Smooth muscle cell (in vitro differentiated cells): ENCODE measurements around the gene KAT2A. TPM values are rescaled to one million over a fixed set of nuclear protein-coding genes. Genes with fewer than 3 reads are reported as not detected.

Experiments
- DNase-seq: peaks from one replicate; lab custom pipeline; 2025; ENCODE audit not compliant: unreplicated experiment; lab: John Stamatoyannopoulos, UW
- H2AFZ ChIP-seq: fragments of 200-600 bp; sonication (generic); 2 replicates; pipeline ENCODE4 v1.6.0; 2016; ENCODE audit warnings: antibody characterized with exemption, low read depth, mild to moderate bottlenecking
- H3F3A ChIP-seq: fragments of 200-600 bp; sonication (generic); 2 replicates; pipeline ENCODE4 v1.6.0; 2017; ENCODE audit warnings: antibody characterized with exemption, low read depth
- H3K27ac ChIP-seq: fragments of 200-600 bp; sonication (generic); 2 replicates; pipeline ENCODE4 v1.5.1; 2016; ENCODE audit warnings: low read depth, mild to moderate bottlenecking
- H3K27me3 ChIP-seq: fragments of 200-600 bp; sonication (generic); 2 replicates; pipeline ENCODE4 v1.6.1; 2016; ENCODE audit warnings: low read depth, mild to moderate bottlenecking
- H3K36me3 ChIP-seq: fragments of 200-600 bp; sonication (generic); 2 replicates; pipeline ENCODE4 v1.5.1; 2016; ENCODE audit warnings: low read depth
- H3K4me1 ChIP-seq: fragments of 200-600 bp; sonication (generic); 2 replicates; pipeline ENCODE4 v1.5.1; 2016; ENCODE audit warnings: low read depth
- H3K4me2 ChIP-seq: fragments of 200-600 bp; sonication (generic); 2 replicates; pipeline ENCODE4 v1.6.0; 2016; ENCODE audit warnings: mild to moderate bottlenecking
- H3K4me3 ChIP-seq: fragments of 200-600 bp; sonication (generic); 2 replicates; pipeline ENCODE4 v1.5.1; 2016; ENCODE audit warnings: mild to moderate bottlenecking
- H3K79me2 ChIP-seq: fragments of 200-600 bp; sonication (generic); 2 replicates; pipeline ENCODE4 v1.6.0; 2016; ENCODE audit warnings: low read depth, mild to moderate bottlenecking
- H3K9ac ChIP-seq: fragments of 200-600 bp; sonication (generic); 2 replicates; pipeline ENCODE4 v1.6.0; 2016; ENCODE audit warnings: low read depth
- H3K9me3 ChIP-seq: fragments of 200-600 bp; sonication (generic); replicated peaks from 2 replicates; pipeline ENCODE4 v1.5.1; 2016; ENCODE audit warnings: low read depth
- H4K20me1 ChIP-seq: fragments of 200-600 bp; sonication (generic); 2 replicates; pipeline ENCODE4 v1.6.0; 2016; ENCODE audit warnings: low read depth
- WGBS: methylation state at CpG from one replicate; pipeline ENCODE4 v1.1.7; 2016; ENCODE audit warnings: low lambda C conversion rate; 5-methylcytosine and 5-hydroxymethylcytosine counted together
- polyA plus RNA-seq: library from polyadenylated mRNA; unstranded; fragments of >200 nt; fragmentation: Nextera tagmentation; extraction: Ambion mirVana; gene quantifications from 2 replicates; pipeline ENCODE4 v1.2.1, GENCODE V29; 2016
- total RNA-seq: library from RNA; depleted of rRNA; stranded (reverse); fragments of >200 nt; gene quantifications from 2 replicates; pipeline ENCODE4 v1.2.3, GENCODE V29; 2014
- TF ChIP-seq, protein P1 (sequence below): fragments of 200-600 bp; sonication (generic); IDR thresholded peaks from 2 replicates; pipeline ENCODE4 v1.5.1; 2017; ENCODE audit warnings: borderline replicate concordance, mild to moderate bottlenecking, antibody characterized with exemption; ENCODE audit not compliant: insufficient read depth, poor library complexity, severe bottlenecking

The KAT2A gene
- total and polyA plus RNA-seq, 2 experiments from 2014 or later, result 17.1 to 25.3 TPM

DNA sequence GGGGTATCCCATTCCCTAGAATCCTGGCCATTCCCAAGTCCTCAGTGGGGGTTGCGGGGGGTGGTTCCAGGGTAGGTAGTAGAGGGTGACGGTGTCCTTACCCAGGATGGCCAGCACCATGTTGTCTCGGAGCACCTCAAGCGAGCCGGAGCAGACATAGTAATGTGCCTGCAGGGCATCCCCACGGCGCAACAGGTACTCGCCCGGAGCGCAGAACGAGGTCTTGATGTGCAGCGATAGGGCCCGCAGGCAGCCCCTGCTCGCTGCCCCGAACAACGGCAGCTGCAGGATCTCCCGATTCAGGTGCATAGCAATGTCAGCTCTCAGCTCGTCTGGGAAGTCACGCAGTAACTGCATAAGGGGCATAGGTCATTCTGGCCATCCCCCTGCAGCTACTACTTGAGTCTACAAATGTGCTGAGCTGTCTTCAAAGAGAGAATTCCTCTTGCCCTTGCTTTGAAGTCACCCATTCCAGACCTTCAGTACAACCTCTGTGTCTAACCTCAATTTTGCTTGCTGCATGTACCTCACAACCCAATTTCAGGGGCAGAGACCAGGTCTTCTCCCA is 45.1 kb upstream of the KAT2A start:
- Histone ChIP-seq H3K4me1 (no peaks in the 10 kb centered on the region), H3K9me3 (no peaks in the 10 kb centered on the region), H2AFZ (no peak overlapping the region), H3K9ac (no peak overlapping the region), H3K4me2 (no peak overlapping the region), H3K79me2 (no peaks in the 10 kb centered on the region), H4K20me1 (no peaks in the 10 kb centered on the region), H3K36me3 (no peaks in the 10 kb centered on the region), H3F3A (no peaks in the 10 kb centered on the region), H3K4me3 (no peak overlapping the region), H3K27me3 (no peaks in the 10 kb centered on the region), H3K27ac (no peak overlapping the region)
- TF ChIP-seq, protein P1, sequence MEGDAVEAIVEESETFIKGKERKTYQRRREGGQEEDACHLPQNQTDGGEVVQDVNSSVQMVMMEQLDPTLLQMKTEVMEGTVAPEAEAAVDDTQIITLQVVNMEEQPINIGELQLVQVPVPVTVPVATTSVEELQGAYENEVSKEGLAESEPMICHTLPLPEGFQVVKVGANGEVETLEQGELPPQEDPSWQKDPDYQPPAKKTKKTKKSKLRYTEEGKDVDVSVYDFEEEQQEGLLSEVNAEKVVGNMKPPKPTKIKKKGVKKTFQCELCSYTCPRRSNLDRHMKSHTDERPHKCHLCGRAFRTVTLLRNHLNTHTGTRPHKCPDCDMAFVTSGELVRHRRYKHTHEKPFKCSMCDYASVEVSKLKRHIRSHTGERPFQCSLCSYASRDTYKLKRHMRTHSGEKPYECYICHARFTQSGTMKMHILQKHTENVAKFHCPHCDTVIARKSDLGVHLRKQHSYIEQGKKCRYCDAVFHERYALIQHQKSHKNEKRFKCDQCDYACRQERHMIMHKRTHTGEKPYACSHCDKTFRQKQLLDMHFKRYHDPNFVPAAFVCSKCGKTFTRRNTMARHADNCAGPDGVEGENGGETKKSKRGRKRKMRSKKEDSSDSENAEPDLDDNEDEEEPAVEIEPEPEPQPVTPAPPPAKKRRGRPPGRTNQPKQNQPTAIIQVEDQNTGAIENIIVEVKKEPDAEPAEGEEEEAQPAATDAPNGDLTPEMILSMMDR, result no peak
- 95% methylated on average over 19 of the region's 19 CpGs for WGBS
- DNase-seq, result no peak

DNA sequence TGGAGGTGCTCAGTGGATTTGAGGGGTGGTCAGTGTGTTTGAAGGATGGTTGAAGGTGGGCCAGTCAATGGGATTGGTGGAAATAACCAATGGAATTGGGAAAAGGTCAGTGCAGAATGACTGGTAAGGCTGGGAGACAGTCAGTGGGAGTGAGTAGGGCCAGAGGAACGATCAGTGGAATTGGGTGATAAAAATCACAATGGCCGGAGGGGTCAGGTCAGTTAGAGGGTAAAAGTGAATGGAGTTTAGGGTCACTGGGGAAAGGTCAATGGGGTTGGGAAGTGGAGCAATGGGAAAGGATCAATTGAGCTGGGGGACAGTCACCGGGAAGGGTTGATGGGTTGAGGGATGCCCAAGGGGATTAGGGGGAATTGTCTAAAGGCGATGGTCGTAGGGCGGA is 44.6 kb upstream of the KAT2A start:
- H4K20me1 ChIP-seq, result no peaks in the 10 kb centered on the region
- no peaks in the 10 kb centered on the region for H3K79me2 ChIP-seq
- H3K27ac ChIP-seq, result no peak overlapping the region
- TF ChIP-seq, protein P1, result no peak
- no peak overlapping the region for H3K4me3 ChIP-seq
- H3K36me3 ChIP-seq, result no peaks in the 10 kb centered on the region
- H2AFZ ChIP-seq, result no peak overlapping the region
- no peaks in the 10 kb centered on the region for H3K27me3 ChIP-seq
- no peak overlapping the region for H3K4me2 ChIP-seq
- H3F3A ChIP-seq, result no peaks in the 10 kb centered on the region
- no peaks in the 10 kb centered on the region for H3K4me1 ChIP-seq
- no peaks in the 10 kb centered on the region for H3K9me3 ChIP-seq
- WGBS, result 98% methylated on average over 6 of the region's 6 CpGs
- no peak for DNase-seq
- no peak overlapping the region for H3K9ac ChIP-seq

DNA sequence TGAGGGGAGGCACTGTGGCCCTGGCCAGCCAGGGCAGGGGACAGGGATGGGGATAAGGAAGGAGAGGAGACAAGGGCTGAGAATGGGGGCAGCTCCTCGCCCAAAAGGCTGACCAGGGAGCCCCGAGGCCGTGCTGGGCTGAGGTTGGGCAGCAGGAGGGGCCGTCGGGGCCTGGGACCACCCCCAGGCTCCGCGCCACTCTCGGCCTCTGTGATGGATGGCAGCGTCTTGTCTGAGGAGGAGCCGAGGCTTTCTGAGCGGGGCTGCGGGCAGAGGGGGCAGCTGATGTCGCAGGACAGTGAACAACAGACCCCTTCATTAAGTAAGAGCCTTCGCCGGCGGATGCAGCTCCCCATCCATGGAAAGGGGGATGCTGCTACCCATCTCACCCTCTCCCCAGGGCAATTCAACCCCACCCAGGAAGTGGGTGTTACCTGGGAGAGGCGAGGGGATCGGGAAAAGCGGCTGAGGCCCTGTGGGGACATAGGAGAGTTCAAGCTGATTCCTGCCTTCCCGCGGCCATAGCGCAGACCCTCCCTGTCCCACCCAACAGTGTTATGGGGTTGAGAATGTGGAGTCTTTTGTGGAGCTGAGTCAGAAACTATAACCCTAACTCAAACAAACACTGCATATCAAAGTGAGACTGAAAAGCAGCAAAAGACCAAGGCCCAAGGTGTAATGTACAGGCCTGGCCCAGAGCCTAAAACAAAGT is 42.7 kb upstream of the KAT2A start:
- no peaks in the 10 kb centered on the region for H3K36me3 ChIP-seq

More for the DNA sequence above, 42.7 kb upstream of the KAT2A start:
- 92% methylated on average over 20 of the region's 22 CpGs for WGBS
- H3K27me3 ChIP-seq, result no peaks in the 10 kb centered on the region
- no peak overlapping the region for H3K4me2 ChIP-seq
- no peak overlapping the region for H3K9ac ChIP-seq
- no peaks in the 10 kb centered on the region for H3F3A ChIP-seq
- no peaks in the 10 kb centered on the region for H4K20me1 ChIP-seq
- no peak overlapping the region for H2AFZ ChIP-seq
- TF ChIP-seq, protein P1, result no peak
- H3K27ac ChIP-seq, result no peak overlapping the region
- DNase-seq, result no peak
- H3K79me2 ChIP-seq, result no peaks in the 10 kb centered on the region
- no peaks in the 10 kb centered on the region for H3K9me3 ChIP-seq
- no peak overlapping the region for H3K4me3 ChIP-seq
- H3K4me1 ChIP-seq, result no peaks in the 10 kb centered on the region
